ENCODE results near the gene HS3ST5. TPM values are rescaled to one million over a fixed set of nuclear protein-coding genes. Genes with fewer than 3 reads are reported as not detected.

HS3ST5 gene
- total and polyA plus RNA-seq, 4 donors = not detected

GRCh38 chr6:114323784-114324183 lies 19.0 kb downstream of the HS3ST5 start:
- Histone ChIP-seq H3K4me1 (ENCODE audit: control insufficient read depth in 4 of 4, insufficient read depth in 4 of 4, low read length in 3 of 4) (no peaks in the 10 kb centered on the region), H3K9me3 (ENCODE audit: control insufficient read depth in 4 of 4, low read length in 3 of 4) (no peaks in the 10 kb centered on the region), H3K27me3 (ENCODE audit: control insufficient read depth in 4 of 4, insufficient read depth in 4 of 4, low read length in 3 of 4) (peaks cover 0 to 5% (median 2%) of the 10 kb centered on the region in 4 donors), H3K4me3 (ENCODE audit: low read depth in 1 of 3, low read length in 3 of 3) (no peak overlapping the region), H3K36me3 (ENCODE audit: control insufficient read depth in 4 of 4, insufficient read depth in 3 of 4, low read depth in 1 of 4, low read length in 3 of 4) (no peaks in the 10 kb centered on the region), H3K27ac (ENCODE audit: low read depth in 1 of 2, low read length in 2 of 2) (no peak overlapping the region), H3K9ac (ENCODE audit: low read depth in 1 of 2, low read length in 2 of 2) (no peak overlapping the region)
- 92% methylated on average over 1 of the region's 1 CpG for WGBS
- TF ChIP-seq GABPA (IDR thresholded peaks at IDR 0.05 in 1 of 2, conservative IDR thresholded peaks at IDR 0.05 in 1 of 2) = no peak
- no peak for TF ChIP-seq HNF4A (conservative IDR thresholded peaks at IDR 0.05)
- TF ChIP-seq FOXA2 (IDR thresholded peaks at IDR 0.05) = no peak
- no peak for TF ChIP-seq SP1 (IDR thresholded peaks at IDR 0.05)
- TF ChIP-seq RXRA (IDR thresholded peaks at IDR 0.05) = no peak
- no peak for TF ChIP-seq YY1 (IDR thresholded peaks at IDR 0.05)
- TF ChIP-seq RAD21 (IDR thresholded peaks at IDR 0.05) = no peak
- no peak for DNase-seq (ENCODE audit: low spot score)

GRCh38 chr6:114319749-114320148 lies 23.1 kb downstream of the HS3ST5 start:
- Histone ChIP-seq H3K27ac (ENCODE audit: low read depth in 1 of 2, low read length in 2 of 2) (no peak overlapping the region), H3K36me3 (ENCODE audit: control insufficient read depth in 4 of 4, insufficient read depth in 3 of 4, low read depth in 1 of 4, low read length in 3 of 4) (no peaks in the 10 kb centered on the region), H3K9ac (ENCODE audit: low read depth in 1 of 2, low read length in 2 of 2) (no peak overlapping the region), H3K9me3 (ENCODE audit: control insufficient read depth in 4 of 4, low read length in 3 of 4) (no peaks in the 10 kb centered on the region), H3K27me3 (ENCODE audit: control insufficient read depth in 4 of 4, insufficient read depth in 4 of 4, low read length in 3 of 4) (peaks cover 0 to 5% (median 2%) of the 10 kb centered on the region in 4 donors), H3K4me3 (ENCODE audit: low read depth in 1 of 3, low read length in 3 of 3) (no peak overlapping the region), H3K4me1 (ENCODE audit: control insufficient read depth in 4 of 4, insufficient read depth in 4 of 4, low read length in 3 of 4) (no peaks in the 10 kb centered on the region)
- no peak for DNase-seq (ENCODE audit: low spot score)
- WGBS = 81% methylated on average over 3 of the region's 3 CpGs
- no peak for TF ChIP-seq EGR1 (IDR thresholded peaks at IDR 0.05; ENCODE audit: low read depth in 2 of 2)
- no peak for TF ChIP-seq MAX (IDR thresholded peaks at IDR 0.05)
- no peak for TF ChIP-seq RAD21 (IDR thresholded peaks at IDR 0.05)
- TF ChIP-seq YY1 (IDR thresholded peaks at IDR 0.05) = no peak
- TF ChIP-seq HNF4G (IDR thresholded peaks at IDR 0.05) = no peak
- no peak for TF ChIP-seq ATF3 (IDR thresholded peaks at IDR 0.05)
- TF ChIP-seq ZBTB33 (IDR thresholded peaks at IDR 0.05) = no peak
- TF ChIP-seq GABPA (IDR thresholded peaks at IDR 0.05 in 1 of 2, conservative IDR thresholded peaks at IDR 0.05 in 1 of 2) = no peak
- TF ChIP-seq REST (IDR thresholded peaks at IDR 0.05) = no peak
- no peak for TF ChIP-seq TAF1 (conservative IDR thresholded peaks at IDR 0.05)
